GM18907 (cell line): ENCODE data around the gene COX4I2.

Source experiments
- ATAC-seq: cut with Tn5 transposase; IDR thresholded peaks from one replicate; pipeline ENCODE4 v1.9.1; 2021; ENCODE audit warnings: mild to moderate bottlenecking, moderate library complexity; ENCODE audit not compliant: unreplicated experiment

COX4I2 gene

DNA sequence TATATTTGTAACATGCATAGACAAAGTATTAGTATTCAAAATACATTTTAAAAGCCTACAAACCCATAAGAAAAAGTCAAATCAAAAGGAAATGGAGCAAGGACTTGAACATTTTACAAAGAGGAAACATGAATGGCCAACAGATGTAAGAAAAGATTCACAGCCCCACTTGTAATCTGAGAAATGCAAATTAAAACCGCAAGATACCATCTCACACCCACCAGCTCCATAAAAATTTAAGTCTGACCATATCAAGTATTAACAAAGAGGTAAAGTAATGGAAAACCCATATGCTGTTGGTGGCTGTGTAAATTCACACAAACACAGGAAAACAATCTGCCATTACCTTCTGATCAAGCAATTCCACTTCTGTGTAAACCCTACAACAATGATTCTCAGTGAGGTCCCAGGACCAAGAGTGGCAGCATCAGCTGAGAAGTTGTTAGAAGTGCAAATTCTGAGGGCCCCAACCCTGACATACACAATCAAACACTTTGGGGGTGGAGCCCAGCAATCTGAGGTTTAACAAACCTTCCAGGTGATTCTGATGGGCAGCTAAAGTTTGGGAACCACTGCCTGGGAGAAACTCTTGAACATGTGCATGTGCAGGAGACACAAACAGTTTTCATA is 54.0 kb downstream of the COX4I2 start:
- peak; percentile 60 for ATAC-seq

DNA sequence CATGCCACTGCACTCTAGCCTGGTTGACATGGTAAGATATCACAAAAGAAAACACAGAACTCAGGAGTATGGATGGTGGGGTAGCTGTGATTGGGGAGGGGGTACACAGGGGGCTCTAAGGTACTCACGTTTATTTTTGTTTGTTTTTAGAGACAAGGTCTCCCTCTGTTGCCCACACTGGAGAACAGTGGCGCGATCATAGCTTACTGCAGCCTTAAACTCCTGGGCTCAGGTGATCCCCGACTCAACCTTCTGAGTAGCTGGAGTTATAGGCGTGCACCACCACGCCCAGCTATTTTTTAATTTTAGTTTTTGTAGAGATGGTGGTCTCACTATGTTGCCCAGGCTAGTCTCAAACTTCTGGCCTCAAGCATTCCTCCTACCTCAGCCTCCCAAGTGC is 55.7 kb downstream of the COX4I2 start:
- ATAC-seq = no peak

- ATAC-seq = no peak
These were observed 56.4 kb downstream of the COX4I2 start for GRCh38 chr20:31693987-31694661.
